ENCODE measurements around the gene C3orf85.

Gene C3orf85

GRCh38 chr3:109149078-109149477 is 12.6 kb downstream of the C3orf85 start:
- no peak overlapping the region for H3K4me2 ChIP-seq
- H3K4me1 ChIP-seq (ENCODE audit: low read depth, poor library complexity, severe bottlenecking): no peaks in the 10 kb centered on the region
- no peak overlapping the region for H3K9ac ChIP-seq
- TF ChIP-seq CTCF (conservative IDR thresholded peaks at IDR 0.05; ENCODE audit: low read depth, low read length): no peak
- no peak overlapping the region for H3K4me3 ChIP-seq (IDR thresholded peaks at IDR 0.05; ENCODE audit: insufficient read depth, low read depth, low read length)
- H3K36me3 ChIP-seq (ENCODE audit: insufficient read depth): no peaks in the 10 kb centered on the region
- H4K20me1 ChIP-seq (ENCODE audit: insufficient read depth): no peaks in the 10 kb centered on the region
- no peaks in the 10 kb centered on the region for H3K79me2 ChIP-seq (ENCODE audit: insufficient read depth, low read depth)
- H2AFZ ChIP-seq (ENCODE audit: low read depth): no peak overlapping the region
- no peak overlapping the region for H3K27ac ChIP-seq
- no peaks in the 10 kb centered on the region for H3K27me3 ChIP-seq (ENCODE audit: insufficient read depth, low read depth)

GRCh38 chr3:109152320-109152719 is 15.8 kb downstream of the C3orf85 start:
- H4K20me1 ChIP-seq (ENCODE audit: insufficient read depth): no peaks in the 10 kb centered on the region
- no peak overlapping the region for H3K4me3 ChIP-seq (IDR thresholded peaks at IDR 0.05; ENCODE audit: insufficient read depth, low read depth, low read length)
- H2AFZ ChIP-seq (ENCODE audit: low read depth): no peak overlapping the region
- H3K9ac ChIP-seq: no peak overlapping the region
- no peak for TF ChIP-seq CTCF (conservative IDR thresholded peaks at IDR 0.05; ENCODE audit: low read depth, low read length)
- H3K27ac ChIP-seq: no peak overlapping the region
- no peak overlapping the region for H3K4me2 ChIP-seq
- no peaks in the 10 kb centered on the region for H3K4me1 ChIP-seq (ENCODE audit: low read depth, poor library complexity, severe bottlenecking)
- H3K27me3 ChIP-seq (ENCODE audit: insufficient read depth, low read depth): no peaks in the 10 kb centered on the region
- no peaks in the 10 kb centered on the region for H3K79me2 ChIP-seq (ENCODE audit: insufficient read depth, low read depth)
- H3K36me3 ChIP-seq (ENCODE audit: insufficient read depth): no peaks in the 10 kb centered on the region

GRCh38 chr3:109154979-109155378 is 18.5 kb downstream of the C3orf85 start:
- Histone ChIP-seq H3K27ac (no peak overlapping the region), H3K36me3 (ENCODE audit: insufficient read depth) (no peaks in the 10 kb centered on the region), H3K79me2 (ENCODE audit: insufficient read depth, low read depth) (no peaks in the 10 kb centered on the region), H3K4me3 (IDR thresholded peaks at IDR 0.05; ENCODE audit: insufficient read depth, low read depth, low read length) (no peak overlapping the region), H2AFZ (ENCODE audit: low read depth) (no peak overlapping the region), H3K4me2 (no peak overlapping the region), H3K9ac (no peak overlapping the region), H4K20me1 (ENCODE audit: insufficient read depth) (no peaks in the 10 kb centered on the region), H3K4me1 (ENCODE audit: low read depth, poor library complexity, severe bottlenecking) (no peaks in the 10 kb centered on the region), H3K27me3 (ENCODE audit: insufficient read depth, low read depth) (no peaks in the 10 kb centered on the region)
- TF ChIP-seq CTCF (conservative IDR thresholded peaks at IDR 0.05; ENCODE audit: low read depth, low read length): no peak

- Histone ChIP-seq H3K36me3 (ENCODE audit: insufficient read depth) (no peaks in the 10 kb centered on the region), H3K4me2 (no peak overlapping the region), H3K9ac (no peak overlapping the region), H3K79me2 (ENCODE audit: insufficient read depth, low read depth) (no peaks in the 10 kb centered on the region), H3K4me1 (ENCODE audit: low read depth, poor library complexity, severe bottlenecking) (no peaks in the 10 kb centered on the region), H3K27ac (no peak overlapping the region), H3K4me3 (IDR thresholded peaks at IDR 0.05; ENCODE audit: insufficient read depth, low read depth, low read length) (no peak overlapping the region), H4K20me1 (ENCODE audit: insufficient read depth) (no peaks in the 10 kb centered on the region), H2AFZ (ENCODE audit: low read depth) (no peak overlapping the region), H3K27me3 (ENCODE audit: insufficient read depth, low read depth) (no peaks in the 10 kb centered on the region)
- no peak for TF ChIP-seq CTCF (conservative IDR thresholded peaks at IDR 0.05; ENCODE audit: low read depth, low read length)
These were observed 19.3 kb downstream of the C3orf85 start for GRCh38 chr3:109155828-109156227.
